ENCODE results near the gene CHST11. TPM values are rescaled to one million over a fixed set of nuclear protein-coding genes. Genes with fewer than 3 reads are reported as not detected.
"Not testable (repeated sequence)": the region's sequence is repeated elsewhere in the genome, so short reads cannot be mapped to it uniquely, and the experiment has no call there.

The CHST11 gene
- total RNA-seq, 1 experiment from 2014 or later, result 6.7 TPM

- Histone ChIP-seq H3K23ac (ENCODE audit: insufficient read length, low read depth, low read length) (no peak overlapping the region), H3T11ph (ENCODE audit: low read length) (no peak overlapping the region), H2AK5ac (ENCODE audit: insufficient read length, low read length) (no peak overlapping the region), H3K9ac (ENCODE audit: extremely low read depth, insufficient read length, low read length) (no peak overlapping the region), H2BK20ac (ENCODE audit: low read depth, low read length, poor library complexity, severe bottlenecking) (no peak overlapping the region), H3K79me2 (ENCODE audit: insufficient read depth, low read length) (no peaks in the 10 kb centered on the region), H4K8ac (replicated peaks; ENCODE audit: insufficient read length, low read depth, low read length) (no peak overlapping the region), H4K5ac (ENCODE audit: insufficient read length, low read depth, low read length) (no peak overlapping the region), H2BK15ac (ENCODE audit: low read depth, low read length) (no peak overlapping the region), H4K20me1 (ENCODE audit: control insufficient read depth, insufficient read depth, insufficient read length) (no peaks in the 10 kb centered on the region), H2BK120ac (ENCODE audit: low read depth, low read length, poor library complexity, severe bottlenecking) (no peak overlapping the region), H3K18ac (ENCODE audit: insufficient read length, low read depth, low read length) (no peak overlapping the region), H3K14ac (ENCODE audit: insufficient read depth, low read length) (no peak overlapping the region), H3K9me3 (ENCODE audit: control insufficient read depth, low read depth, low read length) (no peaks in the 10 kb centered on the region), H3K79me1 (ENCODE audit: insufficient read depth, low read depth, low read length, poor library complexity, severe bottlenecking) (no peaks in the 10 kb centered on the region), H3K23me2 (ENCODE audit: insufficient read length, low read depth, low read length, poor library complexity, severe bottlenecking) (no peaks in the 10 kb centered on the region), H3K27ac (ENCODE audit: insufficient read length, low read depth, low read length) (no peak overlapping the region), H2BK5ac (ENCODE audit: insufficient read length, low read length) (no peak overlapping the region), H4K91ac (ENCODE audit: insufficient read length, low read depth, low read length) (no peak overlapping the region), H3K4me2 (ENCODE audit: insufficient read depth, insufficient read length, low read length) (no peak overlapping the region), H3K4me1 (ENCODE audit: insufficient read depth, low read length) (no peaks in the 10 kb centered on the region), H2AFZ (ENCODE audit: low read length) (no peak overlapping the region), H3K56ac (ENCODE audit: insufficient read length, low read depth, low read length) (no peak overlapping the region), H2BK12ac (ENCODE audit: insufficient read length, low read depth, low read length) (no peak overlapping the region), H3K4ac (ENCODE audit: low read depth, low read length) (no peak overlapping the region), H3K27me3 (ENCODE audit: insufficient read depth, low read length) (no peaks in the 10 kb centered on the region)
- H3K36me3 Mint-ChIP-seq (ENCODE audit: insufficient read depth in 1 of 3, low read depth in 3 of 3), result no peaks in the 10 kb centered on the region
- TF ChIP-seq CTCF (conservative IDR thresholded peaks at IDR 0.05), result no peak
- DNase-seq, result no peak
- no CpG with 5 or more reads among the region's 4 CpGs for WGBS (ENCODE audit: extremely low coverage, insufficient read length, low lambda C conversion rate)
- H3K4me3 Mint-ChIP-seq, result no peak overlapping the region
- H3K4me1 Mint-ChIP-seq, result no peaks in the 10 kb centered on the region
- H3K27ac Mint-ChIP-seq, result no peak overlapping the region
- H3K9me3 Mint-ChIP-seq, result no peaks in the 10 kb centered on the region
- no peaks in the 10 kb centered on the region for H3K27me3 Mint-ChIP-seq (ENCODE audit: low read depth)
These were observed 348.4 kb downstream of the CHST11 start for GRCh38 chr12:104805186-104805585.

GRCh38 chr12:104806194-104806593 lies 349.4 kb downstream of the CHST11 start:
- not testable (repeated sequence) for H3K36me3 Mint-ChIP-seq (ENCODE audit: insufficient read depth in 1 of 3, low read depth in 3 of 3); H3K4ac ChIP-seq (ENCODE audit: low read depth, low read length); H3K79me2 ChIP-seq (ENCODE audit: insufficient read depth, low read length); H3K4me3 Mint-ChIP-seq; H4K20me1 ChIP-seq (ENCODE audit: control insufficient read depth, insufficient read depth, insufficient read length); H3K4me1 ChIP-seq (ENCODE audit: insufficient read depth, low read length); H3K4me1 Mint-ChIP-seq; H3T11ph ChIP-seq (ENCODE audit: low read length); H3K9me3 ChIP-seq (ENCODE audit: control insufficient read depth, low read depth, low read length); H2BK120ac ChIP-seq (ENCODE audit: low read depth, low read length, poor library complexity, severe bottlenecking); H3K27ac Mint-ChIP-seq; H4K5ac ChIP-seq (ENCODE audit: insufficient read length, low read depth, low read length); H2BK12ac ChIP-seq (ENCODE audit: insufficient read length, low read depth, low read length); H3K18ac ChIP-seq (ENCODE audit: insufficient read length, low read depth, low read length); DNase-seq; H3K79me1 ChIP-seq (ENCODE audit: insufficient read depth, low read depth, low read length, poor library complexity, severe bottlenecking); H3K23me2 ChIP-seq (ENCODE audit: insufficient read length, low read depth, low read length, poor library complexity, severe bottlenecking); H2AFZ ChIP-seq (ENCODE audit: low read length); H3K56ac ChIP-seq (ENCODE audit: insufficient read length, low read depth, low read length); H3K23ac ChIP-seq (ENCODE audit: insufficient read length, low read depth, low read length); H3K27ac ChIP-seq (ENCODE audit: insufficient read length, low read depth, low read length); H3K14ac ChIP-seq (ENCODE audit: insufficient read depth, low read length); H2BK5ac ChIP-seq (ENCODE audit: insufficient read length, low read length); H3K9me3 Mint-ChIP-seq; H3K27me3 ChIP-seq (ENCODE audit: insufficient read depth, low read length); H3K4me2 ChIP-seq (ENCODE audit: insufficient read depth, insufficient read length, low read length); H3K27me3 Mint-ChIP-seq (ENCODE audit: low read depth); H2BK20ac ChIP-seq (ENCODE audit: low read depth, low read length, poor library complexity, severe bottlenecking); H4K91ac ChIP-seq (ENCODE audit: insufficient read length, low read depth, low read length); H2AK5ac ChIP-seq (ENCODE audit: insufficient read length, low read length); H3K9ac ChIP-seq (ENCODE audit: extremely low read depth, insufficient read length, low read length); H4K8ac ChIP-seq (replicated peaks; ENCODE audit: insufficient read length, low read depth, low read length); H2BK15ac ChIP-seq (ENCODE audit: low read depth, low read length)
- WGBS (ENCODE audit: extremely low coverage, insufficient read length, low lambda C conversion rate), result no CpG with 5 or more reads among the region's 4 CpGs
